ENCODE results near the gene ALK.

- no peak for TF ChIP-seq POLR2A (IDR thresholded peaks at IDR 0.05; ENCODE audit: low read length)
- no peak for TF ChIP-seq GATA1 (IDR thresholded peaks at IDR 0.05; ENCODE audit: low read depth, low read length)
Measured at GRCh38 chr2:29910465-29910864, 10.9 kb downstream of the ALK start.
